HG03342 (cell line): ENCODE data around the gene ACTL7B.
"Not testable (repeated sequence)": the region's sequence is repeated elsewhere in the genome, so short reads cannot be mapped to it uniquely, and the experiment has no call there.

Experiments used
- ATAC-seq: cut with Tn5 transposase; IDR thresholded peaks from one replicate; pipeline ENCODE4 v1.9.1; 2021; ENCODE audit warnings: mild to moderate bottlenecking, moderate library complexity; ENCODE audit not compliant: unreplicated experiment

ACTL7B gene

GRCh38 chr9:108855888-108856287 is at the start of gene ACTL7B:
Gene ACTL7B (minus strand): TSS chr9:108855986. CDS start chr9:108855930, 56 bp downstream.
- ATAC-seq = no peak

GRCh38 chr9:108905494-108905893 is 49.7 kb upstream of the ACTL7B start:
- no peak for ATAC-seq

GRCh38 chr9:108904161-108904560 is 48.4 kb upstream of the ACTL7B start:
- ATAC-seq = no peak

GRCh38 chr9:108903420-108904103 is 47.8 kb upstream of the ACTL7B start:
- ATAC-seq = no peak

GRCh38 chr9:108900176-108900575 is 44.4 kb upstream of the ACTL7B start:
- ATAC-seq = no peak

GRCh38 chr9:108899023-108899695 is 43.4 kb upstream of the ACTL7B start:
- ATAC-seq = not testable (repeated sequence)

GRCh38 chr9:108897324-108898096 is 41.7 kb upstream of the ACTL7B start:
- no peak for ATAC-seq

GRCh38 chr9:108894225-108894997 is 38.6 kb upstream of the ACTL7B start:
- no peak for ATAC-seq

GRCh38 chr9:108889649-108890067 is 33.9 kb upstream of the ACTL7B start:
- no peak for ATAC-seq

GRCh38 chr9:108886594-108887271 is 30.9 kb upstream of the ACTL7B start:
- not testable (repeated sequence) for ATAC-seq

- peak; percentile 100 for ATAC-seq
These were observed 30.0 kb upstream of the ACTL7B start for GRCh38 chr9:108885643-108886348.

GRCh38 chr9:108884701-108885100 is 28.9 kb upstream of the ACTL7B start:
- ATAC-seq = no peak

- no peak for ATAC-seq
These were observed 27.3 kb upstream of the ACTL7B start for GRCh38 chr9:108883085-108883484.

GRCh38 chr9:108882052-108882888 is 26.5 kb upstream of the ACTL7B start:
- no peak for ATAC-seq

- ATAC-seq = no peak
These were observed 25.0 kb upstream of the ACTL7B start for GRCh38 chr9:108880738-108881316.

- ATAC-seq = no peak
These were observed 21.7 kb upstream of the ACTL7B start for GRCh38 chr9:108877524-108877923.

GRCh38 chr9:108876425-108876824 is 20.6 kb upstream of the ACTL7B start:
- no peak for ATAC-seq

GRCh38 chr9:108874058-108874788 is 18.4 kb upstream of the ACTL7B start:
- no peak for ATAC-seq
